HUES64 (cell line): ENCODE data around the gene EFHB. TPM values are rescaled to one million over a fixed set of nuclear protein-coding genes. Genes with fewer than 3 reads are reported as not detected.
"Not testable (repeated sequence)": the region's sequence is repeated elsewhere in the genome, so short reads cannot be mapped to it uniquely, and the experiment has no call there.

Source experiments
- H3K27ac ChIP-seq: 2 replicates; pipeline ENCODE4 v1.7.0; 2013; ENCODE audit warnings: low read depth, low read length, inconsistent platforms
- H3K27me3 ChIP-seq: 2 replicates; pipeline ENCODE4 v1.6.1; 2013; ENCODE audit warnings: mild to moderate bottlenecking, low read length; ENCODE audit not compliant: insufficient read depth
- H3K36me3 ChIP-seq: 2 replicates; pipeline ENCODE4 v1.6.1; 2013; ENCODE audit warnings: mild to moderate bottlenecking, low read length; ENCODE audit not compliant: insufficient read depth
- H3K4me1 ChIP-seq: 2 replicates; pipeline ENCODE4 v1.6.1; 2013; ENCODE audit warnings: mild to moderate bottlenecking, low read length, moderate library complexity; ENCODE audit not compliant: insufficient read depth
- H3K4me3 ChIP-seq: 2 replicates; pipeline ENCODE4 v1.5.1; 2013; ENCODE audit warnings: mild to moderate bottlenecking, low read length, moderate library complexity
- H3K9ac ChIP-seq: 2 replicates; pipeline ENCODE4 v1.6.1; 2013; ENCODE audit warnings: mild to moderate bottlenecking, low read depth, low read length
- H3K9me3 ChIP-seq: 2 replicates; pipeline ENCODE4 v1.6.1; 2013; ENCODE audit warnings: low read depth, low read length; ENCODE audit not compliant: insufficient read depth
- WGBS: fragments of 150-250, 120-280 bp; methylation state at CpG from one replicate; pipeline ENCODE4 v1.1.7; 2013; ENCODE audit warnings: missing lambda C conversion rate; 5-methylcytosine and 5-hydroxymethylcytosine counted together
- polyA plus RNA-seq, 2 experiments: library from polyadenylated mRNA; stranded (reverse); fragments of 50-300 nt; gene quantifications; one replicate each; pipeline ENCODE4 v1.2.3, GENCODE V29; 2013

The EFHB gene, protein sequence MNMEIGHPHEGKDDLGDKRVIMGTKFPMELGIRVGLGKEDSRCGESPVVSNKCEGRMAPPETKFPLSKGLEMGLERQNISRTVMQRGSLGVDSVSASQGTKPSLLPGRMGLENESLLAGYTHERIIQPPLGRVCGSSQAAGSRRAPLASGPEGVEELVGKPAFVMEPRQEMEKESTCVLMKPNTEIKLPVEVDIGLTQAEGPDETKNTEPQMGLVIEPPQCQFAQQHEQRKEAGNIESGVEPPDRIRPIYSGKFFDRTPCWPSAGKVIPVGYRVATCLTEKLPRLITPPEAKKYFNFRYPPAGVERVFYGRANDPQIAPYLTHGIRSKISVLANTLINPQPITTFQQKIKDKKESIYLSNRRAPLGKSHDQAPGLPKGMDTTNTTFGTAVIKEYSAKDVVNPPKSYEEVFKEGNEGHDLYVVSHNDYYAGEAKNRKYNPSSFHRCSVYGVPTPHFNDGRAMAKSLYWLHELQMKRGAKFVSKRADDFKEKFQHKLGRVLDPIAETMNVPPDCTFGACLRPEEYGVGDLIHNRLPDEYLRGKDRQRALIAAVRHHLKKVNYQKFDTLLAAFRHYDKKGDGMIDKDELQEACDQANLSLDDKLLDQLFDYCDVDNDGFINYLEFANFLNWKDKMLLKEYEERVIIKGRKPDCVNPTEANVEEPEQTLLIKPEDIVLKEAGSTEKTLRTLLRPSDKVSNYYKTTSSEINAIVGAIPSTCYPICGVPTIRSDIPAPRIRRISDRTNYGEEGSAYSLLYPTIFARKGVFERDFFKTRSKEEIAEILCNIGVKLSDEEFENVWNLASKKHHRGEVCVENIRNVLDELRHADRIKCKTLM
- 0.55 TPM for polyA plus RNA-seq (2013, experiment 1 of 2)
- 0.57 TPM for polyA plus RNA-seq (2013, experiment 2 of 2)

DNA sequence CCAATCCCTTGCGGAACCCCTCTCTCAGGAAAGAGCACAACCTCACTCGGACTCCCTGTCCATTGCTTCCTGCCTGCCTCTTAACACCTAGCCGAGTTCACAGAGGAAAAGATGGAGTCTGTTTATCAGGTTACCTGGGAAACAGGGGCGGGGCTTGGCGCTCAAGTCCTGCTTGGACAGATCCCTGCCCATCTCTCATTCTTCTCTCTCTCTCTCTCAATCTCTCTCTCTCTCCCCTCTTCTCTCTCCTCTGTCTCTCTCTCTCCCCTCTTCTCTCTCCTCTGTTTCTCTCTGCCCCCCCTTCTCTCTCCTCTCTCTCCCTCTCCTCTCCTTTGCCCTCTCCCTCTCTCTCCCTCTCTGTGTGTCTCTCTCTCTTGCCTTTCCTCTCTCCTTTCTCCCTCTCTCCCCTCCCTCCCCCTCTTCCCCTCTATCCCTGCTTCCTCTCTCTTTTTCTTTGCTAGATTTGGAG is at the start of gene EFHB:
TSS of gene EFHB (minus strand) at position 120 of the 469 bp plus-strand sequence. CDS start 199 bp downstream, outside the sequence.
- WGBS, result 35% methylated on average over 5 of the region's 5 CpGs

DNA sequence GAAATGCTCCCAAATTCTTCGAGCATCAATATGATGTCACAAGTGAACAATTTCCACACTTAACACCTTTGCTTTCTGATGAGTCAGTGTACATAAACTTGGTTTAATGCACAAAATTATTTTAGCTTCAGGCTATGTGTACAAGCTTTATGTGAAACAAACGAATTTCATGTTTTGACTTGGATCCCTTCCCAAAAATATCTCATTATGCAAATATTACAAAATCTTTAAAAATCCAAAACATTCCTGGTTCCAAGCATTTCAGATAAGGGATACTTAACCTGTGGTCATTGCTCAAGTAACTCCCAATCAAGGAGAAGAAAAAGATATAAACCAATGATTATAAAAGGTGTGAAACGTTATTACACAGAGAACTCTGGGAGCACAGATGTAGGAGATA is 38.0 kb upstream of the EFHB start:
- Histone ChIP-seq H3K9me3 (no peaks in the 10 kb centered on the region), H3K4me1 (no peaks in the 10 kb centered on the region), H3K27me3 (no peaks in the 10 kb centered on the region), H3K4me3 (no peak overlapping the region), H3K9ac (no peak overlapping the region), H3K27ac (no peak overlapping the region), H3K36me3 (peaks cover 54% of the 10 kb centered on the region)
- WGBS, result 96% methylated on average over 3 of the region's 3 CpGs

More for the DNA sequence above, at the start of gene EFHB:
- peak within 1 kb of the TSS; percentile 41 for H3K4me3 ChIP-seq
- no peaks in the 10 kb centered on the region for H3K9me3 ChIP-seq
- no peak within 1 kb of the TSS for H3K27ac ChIP-seq
- peaks cover 6% of the 10 kb centered on the region; the same call in 1 of the 2 replicates for H3K4me1 ChIP-seq
- no peaks in the 10 kb centered on the region for H3K27me3 ChIP-seq
- H3K9ac ChIP-seq, result no peak within 1 kb of the TSS; the same call in 1 of the 2 replicates
- H3K36me3 ChIP-seq, result no peaks in the 10 kb centered on the region

DNA sequence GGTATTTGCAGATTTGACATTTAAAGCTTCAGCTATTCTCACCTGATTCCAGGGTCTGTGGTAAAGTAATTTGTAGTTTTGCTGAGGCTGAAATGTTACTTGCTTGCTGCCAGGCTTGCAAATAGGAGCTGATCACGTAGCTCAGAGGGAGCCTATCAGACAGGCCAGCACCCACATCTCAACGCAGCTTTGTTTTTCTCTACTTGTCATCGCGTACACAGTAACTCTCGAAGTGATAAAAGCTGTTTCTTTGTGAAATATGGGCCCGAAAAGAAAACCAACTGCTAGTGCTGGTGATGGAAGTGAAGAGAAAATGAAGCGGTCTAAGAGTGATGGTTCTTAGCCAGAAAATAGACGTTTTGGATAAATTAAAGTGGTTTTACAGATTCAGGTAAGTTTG is 36.3 kb upstream of the EFHB start:
- no peak overlapping the region for H3K27ac ChIP-seq
- no peaks in the 10 kb centered on the region for H3K9me3 ChIP-seq
- H3K36me3 ChIP-seq, result peaks cover 47% of the 10 kb centered on the region
- no peaks in the 10 kb centered on the region for H3K27me3 ChIP-seq
- 94% methylated on average over 8 of the region's 8 CpGs for WGBS
- H3K9ac ChIP-seq, result no peak overlapping the region
- H3K4me1 ChIP-seq, result no peaks in the 10 kb centered on the region
- no peak overlapping the region for H3K4me3 ChIP-seq

DNA sequence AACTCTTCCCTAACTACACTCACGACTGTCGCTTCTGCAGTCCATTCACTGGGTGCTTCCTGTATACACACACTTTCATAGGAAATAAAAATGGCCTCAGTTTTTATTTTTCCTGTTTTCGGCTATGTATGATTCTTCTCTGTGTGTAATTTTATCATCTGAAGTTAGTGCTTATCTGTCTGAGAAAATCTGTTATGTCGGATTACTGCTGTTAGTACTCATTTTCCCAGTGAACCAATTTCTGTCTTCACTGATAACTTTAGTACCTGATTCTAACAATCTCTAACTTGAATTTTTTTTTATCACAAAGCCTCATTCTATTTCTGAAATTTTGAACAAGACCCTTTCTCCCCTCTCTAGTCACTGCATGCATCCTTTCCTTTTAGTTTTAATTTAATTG is 33.8 kb upstream of the EFHB start:
- no peak overlapping the region for H3K27ac ChIP-seq
- no peak overlapping the region for H3K9ac ChIP-seq
- H3K27me3 ChIP-seq, result no peaks in the 10 kb centered on the region
- H3K4me1 ChIP-seq, result no peaks in the 10 kb centered on the region
- H3K9me3 ChIP-seq, result no peaks in the 10 kb centered on the region
- H3K4me3 ChIP-seq, result no peak overlapping the region
- H3K36me3 ChIP-seq, result peaks cover 30% of the 10 kb centered on the region
- WGBS, result 93% methylated on average over 4 of the region's 4 CpGs

DNA sequence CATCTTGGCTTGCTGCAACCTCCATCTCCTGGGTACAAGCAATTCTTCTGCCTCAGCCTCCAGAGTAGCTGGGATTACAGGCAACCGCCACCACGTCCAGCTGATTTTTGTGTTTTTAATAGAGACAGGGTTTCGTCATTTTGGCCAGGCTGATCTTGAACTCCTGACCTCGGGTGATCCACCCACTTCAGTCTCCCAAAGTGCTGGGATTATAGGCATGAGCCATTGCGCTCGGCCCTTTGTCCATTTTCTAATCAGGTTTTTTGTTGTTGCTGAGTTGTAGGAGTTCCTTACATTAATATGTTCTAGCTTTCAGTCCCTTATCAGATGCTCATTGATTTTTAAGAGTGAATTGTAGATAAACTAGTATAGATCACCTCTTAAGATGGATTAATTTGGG is 33.2 kb upstream of the EFHB start:
- no peak overlapping the region for H3K27ac ChIP-seq
- H3K27me3 ChIP-seq, result no peaks in the 10 kb centered on the region
- peaks cover 25% of the 10 kb centered on the region for H3K36me3 ChIP-seq
- H3K4me1 ChIP-seq, result no peaks in the 10 kb centered on the region
- H3K4me3 ChIP-seq, result no peak overlapping the region
- no peak overlapping the region for H3K9ac ChIP-seq
- WGBS, result 96% methylated on average over 6 of the region's 6 CpGs
- no peaks in the 10 kb centered on the region for H3K9me3 ChIP-seq

DNA sequence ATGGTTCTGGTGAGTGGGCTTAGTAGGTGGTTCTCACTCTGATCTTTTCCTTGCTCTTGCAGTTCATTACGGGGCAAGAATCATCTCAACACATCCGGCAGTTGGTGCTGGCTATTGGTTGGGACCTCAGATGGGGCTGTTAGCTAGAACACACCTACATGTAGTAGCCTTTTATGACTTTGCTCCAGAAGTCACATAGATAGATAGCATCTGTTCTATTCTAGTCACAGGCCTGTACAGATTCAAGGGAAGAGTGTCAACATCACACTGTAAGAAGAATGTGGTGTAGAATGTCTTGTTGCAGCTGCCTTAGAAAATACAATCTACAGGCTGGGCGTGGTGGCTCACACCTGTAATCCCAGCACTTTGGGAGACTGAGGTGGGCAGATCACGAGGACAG is 27.9 kb upstream of the EFHB start:
- Histone ChIP-seq H3K4me3 (no peak overlapping the region), H3K4me1 (no peaks in the 10 kb centered on the region), H3K9ac (no peak overlapping the region), H3K36me3 (peaks cover 49% of the 10 kb centered on the region), H3K9me3 (no peaks in the 10 kb centered on the region), H3K27me3 (no peaks in the 10 kb centered on the region), H3K27ac (no peak overlapping the region)
- WGBS, result 97% methylated on average over 4 of the region's 4 CpGs

DNA sequence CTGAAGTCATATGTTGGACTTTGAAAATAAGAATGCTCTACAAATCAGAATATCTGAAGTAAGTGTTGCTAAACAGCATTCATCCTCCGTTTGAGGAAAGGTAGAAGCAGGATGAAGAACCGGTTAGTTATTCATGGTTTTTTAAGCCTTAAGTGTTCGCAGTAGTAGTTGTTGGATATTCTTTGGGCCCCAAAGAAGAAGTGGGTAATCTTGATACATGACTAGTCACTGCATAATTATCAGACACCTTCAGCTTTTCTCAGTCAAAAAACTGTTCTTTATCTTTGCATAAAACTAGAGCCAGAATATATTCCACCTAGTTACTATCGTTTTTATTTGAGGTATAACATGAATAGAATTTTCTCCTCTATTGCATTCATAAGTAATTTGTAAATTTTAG is 26.7 kb upstream of the EFHB start:
- no peaks in the 10 kb centered on the region for H3K9me3 ChIP-seq

DNA sequence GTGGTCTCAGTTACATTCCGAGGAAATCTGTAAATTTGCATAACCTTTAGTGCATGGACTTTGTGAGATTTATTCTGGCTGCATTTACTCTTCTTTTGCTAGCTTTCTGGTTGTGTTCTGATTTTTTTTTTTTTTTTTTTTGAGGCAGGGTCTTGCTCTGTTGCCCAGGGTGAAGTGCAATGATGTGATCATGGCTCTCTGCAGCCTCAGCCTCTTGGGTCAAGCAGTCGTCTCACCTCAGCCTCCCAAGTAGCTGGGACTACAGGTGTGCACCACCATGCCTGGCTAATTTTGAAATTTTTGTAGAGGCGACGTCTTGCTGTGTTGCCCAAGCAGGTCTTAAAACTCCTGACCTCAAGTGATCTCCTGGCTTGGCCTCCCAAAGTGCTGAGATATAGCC is 25.5 kb upstream of the EFHB start:
- H3K9ac ChIP-seq, result no peak overlapping the region
- WGBS, result 72% methylated on average over 4 of the region's 4 CpGs
- no peaks in the 10 kb centered on the region for H3K9me3 ChIP-seq
- no peak overlapping the region for H3K4me3 ChIP-seq
- H3K4me1 ChIP-seq, result no peaks in the 10 kb centered on the region
- H3K27ac ChIP-seq, result no peak overlapping the region
- no peaks in the 10 kb centered on the region for H3K27me3 ChIP-seq
- H3K36me3 ChIP-seq, result peaks cover 63% of the 10 kb centered on the region

More for the DNA sequence above, 26.7 kb upstream of the EFHB start:
- Histone ChIP-seq H3K27ac (no peak overlapping the region), H3K27me3 (no peaks in the 10 kb centered on the region), H3K36me3 (peaks cover 52% of the 10 kb centered on the region), H3K4me3 (no peak overlapping the region), H3K9ac (no peak overlapping the region), H3K4me1 (no peaks in the 10 kb centered on the region)
- 97% methylated on average over 3 of the region's 4 CpGs for WGBS

DNA sequence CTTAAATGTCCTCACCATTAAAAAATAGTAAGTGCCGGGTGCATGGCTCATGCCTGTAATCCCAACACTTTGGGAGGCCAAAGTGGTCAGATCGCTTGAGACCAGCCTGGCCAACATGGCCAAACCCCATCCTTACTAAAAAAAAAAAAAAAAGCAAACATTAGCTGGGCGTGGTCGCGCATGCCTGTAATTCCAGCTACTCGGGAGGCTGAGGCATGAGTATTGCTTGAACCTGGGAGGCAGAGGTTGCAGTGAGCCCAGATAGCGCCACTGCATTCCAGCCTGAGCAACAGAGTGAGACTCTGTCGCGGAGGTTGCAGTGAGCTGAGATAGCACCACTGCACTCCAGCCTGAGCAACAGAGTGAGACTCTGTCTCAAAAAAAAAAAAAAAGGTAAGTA is 23.3 kb upstream of the EFHB start:
- not testable (repeated sequence) for H3K4me1 ChIP-seq, H3K27ac ChIP-seq, H3K9me3 ChIP-seq, H3K4me3 ChIP-seq, H3K27me3 ChIP-seq, H3K9ac ChIP-seq
- WGBS, result 97% methylated on average over 9 of the region's 9 CpGs
- peaks cover 83% of the 10 kb centered on the region for H3K36me3 ChIP-seq

DNA sequence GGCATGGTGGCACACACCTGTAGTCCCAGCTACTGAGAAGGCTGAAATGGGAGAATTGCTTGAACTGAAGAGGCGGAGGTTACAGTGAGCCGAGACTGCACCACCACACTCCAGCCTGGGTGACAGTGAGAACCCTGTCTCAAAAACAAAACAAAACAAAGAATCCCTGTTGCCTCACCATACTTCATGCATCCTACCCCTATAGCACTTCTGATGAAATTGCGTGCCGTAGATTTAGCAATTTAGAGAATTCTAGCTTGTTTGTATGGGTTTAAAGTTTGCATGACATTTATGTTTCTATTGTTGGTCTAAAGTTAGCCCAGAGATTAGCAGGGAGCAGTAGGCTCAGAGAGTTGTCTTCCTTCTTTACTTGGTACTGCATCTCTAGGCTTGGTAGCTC is 20.7 kb upstream of the EFHB start:
- Histone ChIP-seq H3K4me1 (peaks cover 9% of the 10 kb centered on the region; the same call in 1 of the 2 replicates), H3K27me3 (no peaks in the 10 kb centered on the region), H3K9ac (no peak overlapping the region), H3K36me3 (peaks cover 81% of the 10 kb centered on the region), H3K4me3 (no peak overlapping the region), H3K27ac (no peak overlapping the region), H3K9me3 (no peaks in the 10 kb centered on the region)
- 100% methylated on average over 4 of the region's 4 CpGs for WGBS

DNA sequence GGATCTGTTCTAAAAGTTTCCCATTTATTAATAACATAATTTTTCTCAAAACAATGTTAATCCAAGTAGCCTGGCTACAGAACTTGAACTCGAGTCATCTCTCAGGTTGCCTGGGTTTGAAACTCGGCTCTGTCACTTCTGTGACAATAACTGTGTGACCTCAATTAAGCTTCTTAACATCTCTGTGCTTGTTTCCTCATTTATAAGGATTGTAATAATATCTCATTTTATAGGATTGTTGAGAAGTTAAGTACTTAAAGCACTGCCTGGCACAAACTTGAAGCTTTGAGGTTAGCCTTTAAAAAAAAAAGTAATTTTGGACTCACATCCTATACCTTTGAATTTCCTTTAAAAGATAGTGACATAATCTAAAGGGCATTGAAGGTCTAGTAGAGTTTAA is 16.3 kb upstream of the EFHB start:
- H3K9me3 ChIP-seq, result no peaks in the 10 kb centered on the region
- peaks cover 29% of the 10 kb centered on the region for H3K4me1 ChIP-seq
- H3K27ac ChIP-seq, result no peak overlapping the region
- 92% methylated on average over 2 of the region's 2 CpGs for WGBS
- no peak overlapping the region for H3K4me3 ChIP-seq
- no peaks in the 10 kb centered on the region for H3K27me3 ChIP-seq
- H3K36me3 ChIP-seq, result peaks cover 49% of the 10 kb centered on the region
- no peak overlapping the region for H3K9ac ChIP-seq
